Thyroid gland (tissue), 4 donors: ENCODE results near the gene ARRDC2.

ENCODE experiments used
- CTCF ChIP-seq, 6 experiments: fragments of 200-600 bp in 3 of 6; fragments of 450-650 bp in 3 of 6; sonication (generic) in 3 of 6; IDR thresholded peaks; one replicate each; pipeline ENCODE4 v1.5.1; 2016 to 2019; ENCODE audit warnings: antibody characterized with exemption in 6 of 6, mild to moderate bottlenecking in 2 of 6, inconsistent platforms in 1 of 6, moderate library complexity in 1 of 6
- POLR2A ChIP-seq, 2 donors: fragments of 450-650 bp; IDR thresholded peaks; one replicate each; pipeline ENCODE4 v1.6.1; 2017; ENCODE audit warnings: antibody characterized with exemption in 2 of 2, mild to moderate bottlenecking in 2 of 2, moderate library complexity in 1 of 2

DNA sequence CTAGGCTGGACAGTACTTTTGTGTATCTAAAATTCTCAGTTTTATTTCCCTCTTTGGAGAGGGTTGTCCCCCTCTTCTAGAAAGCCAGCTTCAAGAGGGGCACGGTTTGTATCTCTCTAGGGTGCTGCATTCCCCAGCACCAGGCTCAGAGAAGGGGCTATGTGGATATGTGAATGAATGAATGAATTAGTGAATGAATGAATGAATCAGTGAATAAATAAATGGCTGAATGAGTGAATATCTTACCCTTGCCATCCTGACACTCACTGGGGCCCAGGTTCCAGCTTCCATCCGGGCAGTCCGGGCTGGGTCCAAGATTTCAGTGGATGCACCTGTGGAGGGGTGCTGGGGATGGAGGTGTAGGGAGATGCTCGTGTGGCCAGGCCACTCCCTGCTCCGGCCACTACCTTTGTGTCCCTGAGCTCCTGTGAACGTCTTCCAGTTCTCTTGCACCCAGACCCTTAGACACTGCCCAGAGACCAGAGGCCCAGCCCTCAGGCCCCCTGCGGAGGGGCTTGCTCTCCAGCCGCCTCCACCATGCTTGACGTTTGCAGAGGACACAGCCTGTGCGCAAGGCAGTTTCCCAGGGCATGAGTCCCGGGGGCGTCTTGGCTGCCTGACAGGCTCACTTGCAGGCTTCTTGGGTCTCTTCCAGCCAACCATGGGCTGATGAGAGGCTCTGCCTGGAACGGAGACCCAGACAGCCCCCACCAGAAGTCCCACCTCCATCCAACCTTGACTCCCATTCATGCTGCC is 43.9 kb upstream of the ARRDC2 start:
- TF ChIP-seq CTCF (IDR thresholded peaks at IDR 0.05) = no peak
- TF ChIP-seq POLR2A (IDR thresholded peaks at IDR 0.05) = no peak
